Suppressor macrophage (primary cell): ENCODE results near the gene RNF38.
"Not testable (repeated sequence)": the region's sequence is repeated elsewhere in the genome, so short reads cannot be mapped to it uniquely, and the experiment has no call there.

Experiments used
- DNase-seq, 4 experiments: peaks; one replicate each; pipeline ENCODE4 v3.0.0-alpha.2; 2020 to 2022
- total RNA-seq, 17 experiments: gene quantifications; one replicate each; lab custom pipeline; 2026; ENCODE audit warnings: mixed read lengths in 6 of 17, inconsistent platforms in 3 of 17; lab: John Stamatoyannopoulos, UW

The RNF38 gene
- total RNA-seq: 19.2 to 82.3 (median 35.8) reads per million in 17 experiments

DNA sequence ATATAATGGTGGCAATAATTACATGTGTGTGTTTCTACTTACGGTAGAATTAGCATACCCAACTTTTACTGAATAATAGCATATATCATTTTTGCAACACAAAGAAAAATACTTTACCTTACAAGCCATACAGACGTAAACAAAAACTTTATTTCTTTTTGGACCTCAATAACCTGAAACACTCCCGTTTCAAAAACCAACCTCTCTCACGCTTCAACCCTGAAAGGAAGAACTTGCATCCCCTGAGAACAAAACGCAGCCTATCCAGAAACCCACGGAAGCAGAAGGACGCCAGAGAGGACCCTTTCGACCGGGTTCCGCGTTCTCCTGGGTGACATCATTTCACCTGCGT is at the start of gene RNF38:
Gene RNF38, minus strand, starts transcription at position 290 of the 352 bp plus-strand sequence. Its CDS starts 161 bp downstream, at position 129.
- DNase-seq: no peak

GRCh38 chr9:36448555-36448954 is 48.5 kb upstream of the RNF38 start:
- not testable (repeated sequence) for DNase-seq

DNA sequence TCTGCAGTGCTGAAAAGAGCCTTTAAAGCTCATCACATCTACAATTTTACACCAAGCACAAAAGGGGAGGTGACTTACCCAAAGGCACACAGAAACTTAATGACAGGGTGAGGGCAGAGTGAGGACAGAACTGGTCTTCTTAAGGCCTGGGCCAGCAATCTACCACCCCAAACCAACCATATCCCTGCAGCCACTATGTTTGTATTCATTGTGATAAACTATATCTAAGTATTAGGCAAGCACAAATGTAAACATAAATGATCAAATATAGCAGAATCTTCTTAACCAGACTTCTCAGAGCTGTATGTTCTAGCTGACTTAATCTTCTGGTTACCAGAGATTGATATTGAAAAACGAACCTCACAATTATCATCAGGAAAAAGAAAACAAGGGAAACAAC is 47.9 kb upstream of the RNF38 start:
- no peak for DNase-seq

DNA sequence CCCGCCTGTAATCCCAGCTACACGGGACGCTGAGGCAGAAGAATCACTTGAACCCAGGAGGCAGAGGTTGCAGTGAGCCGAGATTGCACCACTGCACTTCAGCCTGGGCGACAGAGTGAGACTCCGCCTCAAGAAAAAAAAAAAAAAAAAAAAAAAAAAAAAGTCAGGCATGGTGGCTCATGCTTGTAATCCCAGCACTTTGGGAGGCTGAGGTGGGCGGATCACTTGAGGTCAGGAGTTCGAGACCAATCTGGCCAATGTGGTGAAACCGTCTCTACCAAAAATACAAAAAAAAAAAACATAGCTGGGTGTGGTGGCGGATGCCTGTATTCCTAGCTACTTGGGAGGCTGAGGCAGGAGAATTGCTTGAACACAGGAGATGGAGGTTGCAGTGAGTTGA is 46.6 kb upstream of the RNF38 start:
- not testable (repeated sequence) for DNase-seq

DNA sequence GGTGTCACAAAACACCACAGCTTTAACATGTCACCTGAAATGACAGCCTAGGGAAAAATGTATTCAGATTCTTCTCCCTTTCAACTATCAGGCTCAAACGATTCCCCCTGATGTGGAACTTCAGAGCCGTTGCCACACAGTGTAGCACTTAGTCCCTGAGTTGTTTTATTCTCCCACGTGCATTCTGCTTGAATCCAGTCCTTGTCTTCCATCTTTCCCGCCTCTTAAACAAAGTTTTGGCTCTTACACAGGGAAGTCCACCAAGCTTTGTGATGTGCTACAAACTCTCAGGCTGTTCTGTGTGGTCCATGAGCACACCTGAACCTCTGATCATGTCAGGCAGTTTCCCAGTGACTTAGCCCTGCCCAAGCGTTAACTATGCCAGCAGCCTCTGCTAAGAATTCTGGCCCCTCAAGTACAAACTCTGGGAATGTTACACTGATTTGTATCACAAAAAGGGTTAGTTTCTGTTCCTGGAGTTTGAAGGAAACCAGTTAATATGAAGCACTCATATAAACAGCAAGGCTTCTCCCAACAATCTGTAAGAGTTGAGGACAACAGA is 45.8 kb upstream of the RNF38 start:
- no peak for DNase-seq

GRCh38 chr9:36444203-36444602 is 44.1 kb upstream of the RNF38 start:
- no peak for DNase-seq

DNA sequence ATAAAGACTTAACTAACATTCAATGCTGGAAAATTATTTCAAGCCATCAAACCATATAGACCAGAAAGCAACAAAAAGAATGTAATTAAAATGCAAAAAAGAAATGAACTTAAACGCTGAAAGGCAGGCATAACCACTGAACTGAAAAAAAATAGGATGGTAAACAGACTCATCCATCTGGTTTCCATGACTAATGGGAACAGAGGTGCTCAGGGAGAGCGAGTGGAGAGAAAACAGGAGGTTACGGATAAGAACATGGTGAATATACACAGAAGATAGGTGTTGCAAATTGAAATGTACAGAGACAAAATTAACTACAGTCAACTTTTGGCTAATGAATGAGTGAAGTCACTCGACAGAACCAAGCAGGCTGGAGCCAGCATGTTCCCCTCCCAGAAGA is 43.5 kb upstream of the RNF38 start:
- DNase-seq: no peak

GRCh38 chr9:36442710-36443109 is 42.6 kb upstream of the RNF38 start:
- DNase-seq: no peak

GRCh38 chr9:36441966-36442365 is 41.9 kb upstream of the RNF38 start:
- peak in 3 of 4 experiments; percentile 5 to 26 (median 8) for DNase-seq

DNA sequence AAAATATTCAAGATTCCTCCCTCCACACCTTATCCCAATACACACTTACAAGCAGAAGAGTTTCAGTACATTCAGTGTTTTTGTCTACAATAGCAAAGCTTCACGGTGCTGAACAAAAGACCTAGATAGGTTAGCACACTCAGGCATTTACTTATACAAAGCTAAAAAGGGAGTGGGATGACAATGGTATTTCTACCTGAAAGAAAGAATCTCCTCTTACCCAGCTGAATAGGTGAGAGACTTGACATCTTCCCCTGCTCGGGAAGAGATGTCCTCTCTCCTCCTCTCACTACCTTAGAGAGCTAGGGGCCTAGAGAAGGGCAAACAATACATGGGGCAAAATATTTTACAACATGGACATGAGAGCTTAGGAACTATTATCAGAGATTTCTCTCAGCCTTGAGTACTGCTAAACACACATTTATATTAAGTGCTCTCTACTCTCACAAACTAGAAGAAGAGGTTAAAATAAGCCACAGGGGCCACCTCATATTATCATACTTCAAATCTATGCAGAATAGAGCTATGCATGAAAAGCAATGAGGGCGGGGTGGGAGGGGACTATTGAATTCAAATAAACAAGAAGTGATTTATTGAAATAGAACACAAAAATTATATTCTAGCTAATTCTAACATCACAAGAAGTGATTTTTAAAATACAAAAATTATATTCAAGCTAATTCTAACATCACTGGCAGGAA is 38.6 kb upstream of the RNF38 start:
- DNase-seq: no peak

DNA sequence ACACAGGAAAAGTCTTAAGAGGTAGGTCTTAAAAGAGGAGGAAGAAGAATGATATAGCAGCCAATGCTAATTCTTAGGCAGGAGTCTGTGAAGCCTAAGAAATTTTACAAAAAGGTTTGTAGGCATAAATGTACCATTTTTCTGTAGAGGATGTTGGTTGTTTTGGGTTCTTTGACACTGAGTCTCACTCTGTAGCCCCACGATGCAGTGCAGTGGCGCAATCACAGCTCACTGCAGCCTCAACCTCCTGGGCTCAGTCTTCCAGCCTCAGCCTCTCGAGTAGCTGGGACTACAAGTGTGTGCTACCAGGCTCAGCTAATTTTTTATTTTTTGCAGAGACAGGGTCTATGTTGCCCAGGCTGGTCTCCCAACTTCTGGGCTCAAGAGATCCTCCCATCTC is 37.7 kb upstream of the RNF38 start:
- no peak for DNase-seq

- DNase-seq: no peak
Observed at GRCh38 chr9:36436909-36437308, 36.8 kb upstream of the RNF38 start.

DNA sequence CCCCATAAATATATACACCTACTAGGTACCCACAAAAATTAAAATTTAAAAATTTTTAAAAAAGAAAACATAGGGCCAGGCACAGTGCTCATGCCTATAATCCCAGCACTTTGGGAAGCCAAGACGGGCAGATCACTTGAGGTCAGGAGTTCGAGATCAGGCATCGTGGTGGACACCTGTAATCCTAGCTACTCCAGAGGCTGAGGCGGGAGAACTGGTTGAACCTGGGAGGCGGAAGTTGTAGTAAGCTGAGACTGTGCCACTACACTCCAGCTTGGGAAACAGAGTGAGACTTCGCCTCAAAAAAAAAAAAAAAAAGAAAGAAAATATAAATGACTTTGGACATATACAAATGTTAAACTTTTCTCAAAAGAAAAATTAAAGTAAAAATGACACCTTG is 33.3 kb upstream of the RNF38 start:
- no peak for DNase-seq

DNA sequence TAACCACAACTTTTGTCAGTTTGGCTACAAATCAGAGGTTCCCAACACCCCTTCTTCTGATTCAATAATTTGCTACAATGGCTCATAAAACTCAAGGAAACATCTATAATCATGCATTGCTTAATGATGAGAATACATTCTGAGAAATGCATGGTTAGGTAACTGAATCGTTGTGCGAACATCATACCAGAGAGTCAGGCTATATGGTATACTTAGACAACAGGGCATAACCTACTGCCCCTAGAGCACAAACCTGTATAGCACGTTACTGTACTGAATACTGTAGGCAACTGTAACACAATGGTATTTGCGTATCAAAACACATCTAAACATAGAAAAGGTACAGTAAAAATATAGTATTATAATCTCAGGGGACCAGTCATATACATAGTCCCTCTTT is 31.0 kb upstream of the RNF38 start:
- DNase-seq: no peak

DNA sequence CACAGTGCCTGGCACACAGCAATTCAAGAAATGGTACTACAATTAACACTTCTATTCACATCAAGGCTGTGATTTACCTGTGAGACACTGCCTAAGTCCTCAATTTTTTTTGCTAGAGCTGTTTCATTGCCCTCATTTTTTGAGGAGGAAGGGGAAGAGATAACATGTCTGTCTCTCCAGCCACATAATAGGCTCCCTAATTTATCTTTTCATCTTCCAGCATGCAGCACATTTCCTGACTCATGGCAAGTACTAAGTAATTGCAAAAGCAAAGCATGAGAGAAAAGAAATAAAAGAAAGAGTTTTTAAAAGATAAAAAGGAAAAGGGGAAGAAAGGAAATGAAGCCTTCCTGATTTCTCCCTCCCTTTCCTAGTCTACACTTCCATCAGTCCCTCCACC is 26.9 kb upstream of the RNF38 start:
- no peak for DNase-seq

DNA sequence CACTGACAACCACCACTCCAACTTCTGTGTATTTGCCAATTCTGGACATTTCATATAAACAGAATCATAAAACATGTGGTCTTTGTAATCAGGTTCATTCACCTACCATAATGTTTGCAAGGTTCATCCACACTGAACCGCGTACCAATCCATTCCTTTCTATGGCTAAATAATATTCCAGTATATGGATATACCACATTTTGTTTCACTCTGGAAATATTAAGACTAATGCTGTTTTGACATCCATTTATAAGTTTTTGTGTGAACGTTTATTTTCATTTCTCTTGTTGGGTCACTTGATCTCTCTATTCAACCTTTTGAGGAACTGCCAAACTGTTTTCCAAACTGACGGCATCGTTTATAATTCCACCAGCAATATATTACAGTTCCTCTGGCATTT is 26.3 kb upstream of the RNF38 start:
- no peak for DNase-seq

DNA sequence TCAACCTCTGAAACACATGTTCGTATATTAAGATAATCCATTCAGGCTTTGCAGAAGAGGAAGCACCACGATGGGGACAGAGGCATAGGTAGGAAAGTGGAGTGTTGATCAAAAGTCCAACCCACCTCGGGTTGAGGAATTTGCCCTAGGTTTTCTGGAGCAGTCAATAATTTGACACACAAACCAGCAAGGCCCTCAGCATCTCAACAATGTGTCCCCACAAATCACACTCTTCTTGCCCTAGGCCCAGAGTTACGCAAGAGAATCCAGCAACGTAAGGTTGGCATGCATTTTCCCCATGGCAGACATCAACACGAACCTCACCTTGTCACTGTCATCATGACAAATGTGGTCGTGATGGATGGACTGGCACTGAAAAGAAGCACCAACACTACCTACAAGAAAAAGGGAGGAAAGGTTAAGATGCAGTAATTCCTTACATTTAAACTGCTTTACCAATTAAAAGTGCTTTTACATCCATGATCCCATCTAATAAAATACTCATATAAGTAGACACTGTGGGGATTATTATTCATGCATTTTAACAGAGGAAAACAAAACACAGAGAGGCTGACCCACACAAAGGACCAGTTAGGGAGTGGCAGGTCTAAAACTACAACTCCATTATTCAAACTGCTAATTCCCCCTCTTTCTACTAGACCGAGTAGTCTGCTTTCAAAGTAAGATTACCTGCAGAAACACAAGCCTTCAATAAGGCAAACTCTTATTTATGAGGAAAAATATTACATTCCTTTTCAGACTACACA is 24.4 kb upstream of the RNF38 start:
- no peak for DNase-seq

GRCh38 chr9:36423206-36423605 is 23.1 kb upstream of the RNF38 start:
- no peak for DNase-seq

- no peak for DNase-seq
Observed at GRCh38 chr9:36416890-36417289, 16.8 kb upstream of the RNF38 start.

GRCh38 chr9:36415822-36416525 is 15.9 kb upstream of the RNF38 start:
- DNase-seq: no peak

- peak; percentile 30 to 45 (median 36) for DNase-seq
Observed at GRCh38 chr9:36411410-36411809, 11.3 kb upstream of the RNF38 start.

DNA sequence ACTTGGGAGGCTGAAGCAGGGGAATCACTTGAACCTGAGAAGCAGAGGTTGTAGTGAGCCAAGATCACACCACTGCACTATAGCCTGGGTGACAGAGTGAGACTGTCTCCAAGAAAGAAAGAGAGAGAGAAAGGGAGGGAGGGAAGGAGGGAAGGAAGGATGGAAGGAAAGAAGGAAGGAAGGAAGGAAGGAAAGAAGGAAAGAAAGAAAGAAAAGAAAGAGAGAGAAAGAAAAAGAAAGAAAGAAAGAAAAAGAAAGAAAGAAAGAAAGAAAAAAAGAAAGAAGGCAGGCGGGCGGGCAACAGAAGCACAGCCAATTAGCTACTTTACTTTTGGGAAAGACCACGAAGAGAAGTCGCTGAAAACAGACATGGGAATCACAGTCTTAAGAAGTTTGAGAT is 9.0 kb upstream of the RNF38 start:
- DNase-seq: not testable (repeated sequence)

GRCh38 chr9:36407122-36407723 is 7.2 kb upstream of the RNF38 start:
- peak; percentile 68 to 80 (median 68) for DNase-seq
